Measurements from ENCODE around the gene TNNC2.

DNA sequence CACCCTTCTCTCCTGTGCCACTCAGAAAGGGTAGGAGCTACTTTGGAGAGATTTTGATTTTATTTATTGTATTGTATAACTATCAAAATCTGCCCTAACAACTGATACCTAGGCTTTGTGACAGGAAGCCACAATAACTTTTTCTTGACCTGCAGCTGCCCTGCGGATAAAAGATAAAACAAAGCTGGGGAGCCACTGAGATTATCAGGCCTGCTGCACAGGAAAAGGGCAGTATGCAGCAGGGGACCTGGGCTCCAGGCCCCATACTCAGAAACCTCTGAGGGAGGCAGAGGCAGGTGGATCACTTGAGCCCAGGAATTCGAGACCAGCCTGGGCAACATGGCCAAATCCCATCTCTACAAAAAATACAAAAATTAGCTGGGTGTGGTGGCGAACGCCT, 5.5 kb upstream of the TNNC2 start:
- TF ChIP-seq CTCF (conservative IDR thresholded peaks at IDR 0.05 in 1 of 2, IDR thresholded peaks at IDR 0.05 in 1 of 2; ENCODE audit: extremely low read depth in 1 of 2, insufficient read depth in 1 of 2, low read depth in 1 of 2, low read length in 2 of 2): no peak
- TF ChIP-seq EZH2 (IDR thresholded peaks at IDR 0.05; ENCODE audit: borderline replicate concordance, low read length): no peak
